Measurements from ENCODE around the gene CFAP141.

GRCh38 chr1:154178911-154179811, 27.0 kb downstream of the CFAP141 start:
- no peak for TF ChIP-seq CTCF (IDR thresholded peaks at IDR 0.05)
- TF ChIP-seq POLR2A (IDR thresholded peaks at IDR 0.05) = peak; percentile 36

Data from right lobe of liver (tissue), 4 donors.